Nephron progenitor cell (in vitro differentiated cells): ENCODE data around the gene AK1.
A peak's percentile ranks its signal among the peaks of the same experiment; 100 is the strongest.

Source experiments
- DNase-seq: peaks from one replicate; pipeline ENCODE4 v3.0.0; 2021
- H3K27ac Mint-ChIP-seq: 2 replicates; pipeline ENCODE4 v1.8.0; 2021; ENCODE audit warnings: mild to moderate bottlenecking, moderate library complexity, mixed read lengths
- H3K27me3 Mint-ChIP-seq: 2 replicates; pipeline ENCODE4 v1.8.0; 2021; ENCODE audit warnings: mild to moderate bottlenecking, low read depth, mixed read lengths; ENCODE audit not compliant: poor library complexity
- H3K36me3 Mint-ChIP-seq: 2 replicates; pipeline ENCODE4 v1.8.0; 2021; ENCODE audit warnings: low read depth, mixed read lengths
- H3K4me1 Mint-ChIP-seq: 2 replicates; pipeline ENCODE4 v1.8.0; 2021; ENCODE audit warnings: mixed read lengths
- H3K4me3 Mint-ChIP-seq: 2 replicates; pipeline ENCODE4 v1.8.0; 2021; ENCODE audit warnings: mild to moderate bottlenecking, moderate library complexity, mixed read lengths
- H3K9me3 Mint-ChIP-seq: 2 replicates; pipeline ENCODE4 v1.8.0; 2021; ENCODE audit warnings: mild to moderate bottlenecking, moderate library complexity, mixed read lengths
- CTCF ChIP-seq: fragments of 200-600 bp; sonication (generic); IDR thresholded peaks from 2 replicates; pipeline ENCODE4 v1.5.0; 2021; ENCODE audit warnings: antibody characterized with exemption

Gene AK1

GRCh38 chr9:127878001-127878651 is 651 bp upstream of the AK1 start:
- peak overlapping the region; percentile 77 for H3K4me3 Mint-ChIP-seq
- no peak for DNase-seq
- peaks cover 5% of the 10 kb centered on the region for H3K36me3 Mint-ChIP-seq
- no peaks in the 10 kb centered on the region for H3K9me3 Mint-ChIP-seq
- H3K4me1 Mint-ChIP-seq = peaks cover 48% of the 10 kb centered on the region
- no peaks in the 10 kb centered on the region for H3K27me3 Mint-ChIP-seq
- TF ChIP-seq CTCF = no peak
- peak overlapping the region; percentile 55 for H3K27ac Mint-ChIP-seq

GRCh38 chr9:127876764-127877562 is 512 bp downstream of the AK1 start:
- H3K4me1 Mint-ChIP-seq = peaks cover 53% of the 10 kb centered on the region
- DNase-seq = no peak
- no peaks in the 10 kb centered on the region for H3K9me3 Mint-ChIP-seq
- no peak for TF ChIP-seq CTCF
- H3K4me3 Mint-ChIP-seq = peak overlapping the region; percentile 79
- H3K27ac Mint-ChIP-seq = no peak overlapping the region
- no peaks in the 10 kb centered on the region for H3K27me3 Mint-ChIP-seq
- peaks cover 5% of the 10 kb centered on the region for H3K36me3 Mint-ChIP-seq

GRCh38 chr9:127876026-127876763 is 1.3 kb downstream of the AK1 start:
- Mint-ChIP-seq H3K27ac (no peak overlapping the region), H3K36me3 (peaks cover 7% of the 10 kb centered on the region), H3K27me3 (no peaks in the 10 kb centered on the region), H3K9me3 (no peaks in the 10 kb centered on the region), H3K4me1 (peaks cover 59% of the 10 kb centered on the region), H3K4me3 (peak overlapping the region; percentile 79)
- no peak for TF ChIP-seq CTCF
- no peak for DNase-seq

GRCh38 chr9:127875306-127875966 is 2.0 kb downstream of the AK1 start:
- Mint-ChIP-seq H3K4me1 (peaks cover 56% of the 10 kb centered on the region), H3K27ac (peak overlapping the region; percentile 29), H3K27me3 (no peaks in the 10 kb centered on the region), H3K4me3 (peak overlapping the region; percentile 49), H3K36me3 (peaks cover 5% of the 10 kb centered on the region), H3K9me3 (no peaks in the 10 kb centered on the region)
- TF ChIP-seq CTCF = no peak
- DNase-seq = no peak

- peaks cover 59% of the 10 kb centered on the region for H3K4me1 Mint-ChIP-seq
- H3K27me3 Mint-ChIP-seq = no peaks in the 10 kb centered on the region
- H3K9me3 Mint-ChIP-seq = no peaks in the 10 kb centered on the region
- H3K4me3 Mint-ChIP-seq = no peak overlapping the region
- H3K36me3 Mint-ChIP-seq = peaks cover 5% of the 10 kb centered on the region
- DNase-seq = no peak
- no peak overlapping the region for H3K27ac Mint-ChIP-seq
- TF ChIP-seq CTCF = no peak
These were observed 2.9 kb downstream of the AK1 start for GRCh38 chr9:127874301-127875221.
